Stimulated activated CD4-positive, alpha-beta T cell treated with anti-CD3 and anti-CD28 coated beads, Interleukin-1b, Interleukin-23, amount 100 ng/mL, for 48 hours (primary cell): Measurements from ENCODE around the gene CUTA.
A peak's percentile ranks its signal among the peaks of the same experiment; 100 is the strongest.

Experiments
- DNase-seq: peaks from one replicate; pipeline ENCODE4 v3.0.0-alpha.2; 2020

CUTA gene, protein sequence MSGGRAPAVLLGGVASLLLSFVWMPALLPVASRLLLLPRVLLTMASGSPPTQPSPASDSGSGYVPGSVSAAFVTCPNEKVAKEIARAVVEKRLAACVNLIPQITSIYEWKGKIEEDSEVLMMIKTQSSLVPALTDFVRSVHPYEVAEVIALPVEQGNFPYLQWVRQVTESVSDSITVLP

GRCh38 chr6:33417903-33418689, at the start of gene CUTA:
Gene CUTA (minus strand): TSS chr6:33418107. CDS start chr6:33418000, 107 bp downstream.
- peak; percentile 99 for DNase-seq

GRCh38 chr6:33467091-33467490, 49.2 kb upstream of the CUTA start:
- no peak for DNase-seq

DNA sequence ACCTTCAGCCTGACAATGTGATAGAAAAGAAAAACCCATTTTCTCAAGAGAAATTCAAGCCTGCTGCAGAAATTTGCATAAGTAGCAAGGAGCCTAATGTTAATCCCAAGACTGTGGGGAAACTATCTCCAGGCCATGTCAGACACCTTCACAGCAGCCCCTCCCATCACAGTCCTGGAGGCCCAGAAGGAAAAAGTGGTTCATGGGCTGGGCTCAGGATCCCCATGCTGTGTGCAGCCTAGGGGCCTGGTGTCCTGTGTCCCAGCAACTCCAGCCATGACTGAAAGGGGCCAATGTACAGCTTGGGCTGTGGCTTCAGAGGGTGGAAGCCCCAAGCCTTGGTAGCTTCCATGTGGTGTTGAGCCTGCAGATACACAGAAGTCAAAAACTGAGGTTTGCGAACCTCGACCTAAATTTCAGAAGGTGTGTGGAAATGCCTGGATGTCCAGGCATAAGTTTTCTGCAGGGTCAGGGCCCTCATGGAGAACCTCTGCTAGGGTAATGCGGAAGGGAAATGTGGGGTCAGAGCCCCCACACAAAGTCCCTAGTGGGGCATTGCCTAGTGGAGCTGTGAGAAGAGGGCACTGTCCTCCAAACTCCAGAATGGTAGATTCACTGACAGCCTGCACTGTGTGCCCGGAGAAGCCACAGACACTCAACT, 48.3 kb upstream of the CUTA start:
- DNase-seq, result no peak

- no peak for DNase-seq
These were observed 41.3 kb upstream of the CUTA start for GRCh38 chr6:33459226-33459625.

- DNase-seq, result no peak
These were observed 40.8 kb upstream of the CUTA start for GRCh38 chr6:33458676-33459075.

DNA sequence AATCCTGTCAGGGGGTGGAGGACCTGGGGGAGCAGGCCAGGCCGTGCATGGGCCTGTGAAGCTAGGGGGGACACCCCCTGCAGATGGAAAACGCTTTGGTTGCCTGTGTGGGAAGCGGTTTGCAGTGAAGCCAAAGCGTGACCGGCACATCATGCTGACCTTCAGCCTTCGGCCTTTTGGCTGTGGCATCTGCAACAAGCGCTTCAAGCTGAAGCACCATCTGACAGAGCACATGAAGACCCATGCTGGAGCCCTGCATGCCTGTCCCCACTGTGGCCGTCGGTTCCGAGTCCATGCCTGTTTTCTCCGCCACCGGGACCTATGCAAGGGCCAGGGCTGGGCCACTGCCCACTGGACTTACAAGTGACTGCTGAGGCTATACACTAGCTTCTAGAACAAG, 38.2 kb upstream of the CUTA start:
- DNase-seq, result no peak

- DNase-seq, result no peak
These were observed 37.1 kb upstream of the CUTA start for GRCh38 chr6:33455051-33455450.

DNA sequence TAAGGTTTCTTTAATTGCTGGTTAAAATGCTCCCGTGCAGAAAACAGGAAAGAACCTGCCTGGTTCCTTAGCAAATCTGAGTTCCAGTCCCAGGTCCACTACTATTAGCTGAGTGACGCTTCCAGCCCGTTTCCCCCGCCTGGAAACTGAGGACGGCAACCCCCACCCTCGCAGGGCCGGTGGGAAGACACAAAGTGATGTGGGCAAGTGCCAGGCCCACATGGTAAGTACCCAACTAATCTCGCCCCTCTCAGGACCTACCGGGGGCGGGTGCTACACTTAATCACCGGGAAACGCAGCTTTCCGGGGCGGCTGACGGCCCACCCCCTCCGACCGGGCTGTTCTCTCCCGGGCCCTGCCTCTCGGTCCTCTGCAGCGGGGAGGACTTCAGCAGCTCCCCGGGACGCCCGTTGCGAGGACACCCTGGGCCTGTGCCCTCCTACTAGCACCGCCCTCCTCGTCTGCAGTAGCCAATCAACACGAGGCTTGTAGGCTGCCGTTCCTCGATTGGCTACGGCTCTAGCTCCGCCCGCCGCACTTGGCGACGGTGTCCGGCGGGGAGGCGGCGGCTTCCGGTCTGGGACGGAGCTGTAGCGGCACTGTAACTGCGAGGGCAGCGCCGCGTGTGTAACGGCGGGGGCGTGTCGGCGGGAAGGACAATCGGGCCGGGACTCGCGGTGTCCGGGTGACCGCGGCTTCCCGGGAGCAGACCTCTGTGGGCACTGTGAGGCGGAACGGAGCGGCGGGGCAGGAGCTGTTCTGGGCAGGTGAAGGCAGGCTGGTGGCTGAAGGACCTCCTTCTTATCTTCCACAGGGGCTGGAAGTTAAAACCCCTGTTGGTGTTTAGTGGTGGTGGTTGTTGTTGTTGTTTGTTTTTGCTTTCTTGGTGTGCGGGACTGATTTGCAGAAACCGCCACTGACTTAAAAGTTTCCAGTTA, 36.4 kb upstream of the CUTA start, which contains the start of gene ZBTB9:
Gene ZBTB9 (plus strand): TSS at position 568 of the 938 bp plus-strand sequence. CDS start 525 bp downstream, outside the sequence.
- DNase-seq, result peak; percentile 95

GRCh38 chr6:33453393-33454008, 35.6 kb upstream of the CUTA start:
- DNase-seq, result no peak

DNA sequence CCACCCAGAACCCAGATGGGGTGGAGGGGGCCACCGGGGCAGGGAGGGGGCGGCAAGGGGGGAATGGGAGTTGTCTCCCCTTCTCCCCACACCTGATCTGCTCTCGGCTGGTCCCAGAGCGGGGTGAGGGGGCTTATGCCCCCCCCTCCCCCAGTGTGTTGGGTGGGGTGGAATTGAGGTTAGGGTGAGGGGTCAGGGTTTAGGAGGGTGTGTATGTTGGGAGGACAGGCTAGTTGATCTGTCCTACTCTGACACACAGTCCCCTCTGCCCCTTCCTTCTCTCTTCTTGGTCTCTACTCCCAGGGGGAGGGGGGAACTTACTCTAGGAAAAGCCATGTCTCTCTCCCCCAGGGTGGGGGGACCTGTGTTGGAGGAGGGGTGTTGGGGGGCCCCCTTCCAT, 34.6 kb upstream of the CUTA start:
- no peak for DNase-seq

GRCh38 chr6:33451606-33452005, 33.7 kb upstream of the CUTA start:
- no peak for DNase-seq

DNA sequence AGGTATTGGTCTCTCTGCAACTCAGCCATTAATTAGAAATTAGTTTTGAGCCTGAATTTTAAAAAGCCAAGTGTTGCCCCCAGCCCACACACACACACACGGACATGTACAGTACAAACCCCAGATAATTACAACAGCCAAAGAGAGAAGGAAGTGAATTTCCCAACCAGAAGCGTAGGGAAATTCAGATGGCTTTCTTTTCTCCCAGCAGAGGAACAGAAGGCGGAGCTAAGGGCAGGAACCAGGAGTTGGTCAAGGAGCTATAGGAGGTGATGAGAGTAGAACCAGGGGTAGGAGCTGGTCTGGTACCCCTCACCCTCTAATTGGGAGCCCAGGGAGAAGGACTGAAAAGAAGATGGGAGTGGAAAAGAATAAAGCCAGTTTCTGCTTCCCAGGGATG, 32.5 kb upstream of the CUTA start:
- no peak for DNase-seq

DNA sequence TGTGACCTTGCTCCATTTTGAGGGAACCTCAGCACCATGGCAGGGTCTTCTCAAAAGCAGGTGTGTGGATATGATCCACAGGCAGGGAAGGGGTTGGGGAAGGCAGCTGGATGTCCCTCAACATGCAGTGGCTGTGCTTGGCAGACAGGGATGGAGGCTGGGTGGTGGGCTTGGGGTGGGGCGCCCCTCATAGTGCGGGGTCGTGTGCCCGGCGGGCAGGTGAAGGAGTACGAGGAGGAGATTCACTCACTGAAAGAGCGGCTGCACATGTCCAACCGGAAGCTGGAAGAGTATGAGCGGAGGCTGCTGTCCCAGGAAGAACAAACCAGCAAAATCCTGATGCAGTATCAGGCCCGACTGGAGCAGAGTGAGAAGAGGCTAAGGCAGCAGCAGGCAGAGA, 28.4 kb upstream of the CUTA start:
- no peak for DNase-seq

DNA sequence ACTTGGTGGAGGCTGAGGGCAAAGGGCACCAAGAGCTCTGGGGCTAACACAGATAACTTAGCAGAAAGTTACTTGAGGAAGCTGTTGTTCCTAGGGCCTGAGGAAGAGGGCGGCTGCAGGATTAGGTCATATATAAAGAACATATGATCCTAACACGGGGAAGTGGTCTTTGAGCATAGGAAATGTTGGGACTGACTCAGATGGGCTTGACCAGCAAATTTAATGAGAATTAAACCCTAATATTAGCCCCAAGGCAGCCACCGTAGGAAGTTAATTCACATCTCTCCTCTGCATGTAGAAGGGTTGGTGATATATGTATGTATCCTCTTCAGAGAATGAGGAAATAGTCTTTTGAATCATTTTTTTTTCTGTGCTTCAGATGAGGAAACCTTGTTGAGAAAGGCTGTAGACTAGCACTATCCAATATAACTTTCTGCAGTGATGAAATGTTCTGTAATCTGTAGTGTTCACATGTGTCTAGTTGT, 27.3 kb upstream of the CUTA start:
- no peak for DNase-seq

GRCh38 chr6:33443619-33444504, 26.0 kb upstream of the CUTA start:
- DNase-seq, result no peak

DNA sequence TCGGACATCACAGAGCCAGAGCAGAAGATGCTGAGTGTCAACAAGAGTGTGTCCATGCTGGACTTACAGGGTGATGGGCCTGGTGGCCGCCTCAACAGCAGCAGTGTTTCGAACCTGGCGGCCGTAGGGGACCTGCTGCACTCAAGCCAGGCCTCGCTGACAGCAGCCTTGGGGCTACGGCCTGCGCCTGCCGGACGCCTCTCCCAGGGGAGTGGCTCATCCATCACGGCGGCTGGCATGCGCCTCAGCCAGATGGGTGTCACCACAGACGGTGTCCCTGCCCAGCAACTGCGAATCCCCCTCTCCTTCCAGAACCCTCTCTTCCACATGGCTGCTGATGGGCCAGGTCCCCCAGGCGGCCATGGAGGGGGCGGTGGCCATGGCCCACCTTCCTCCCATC, 25.1 kb upstream of the CUTA start:
- DNase-seq, result no peak

DNA sequence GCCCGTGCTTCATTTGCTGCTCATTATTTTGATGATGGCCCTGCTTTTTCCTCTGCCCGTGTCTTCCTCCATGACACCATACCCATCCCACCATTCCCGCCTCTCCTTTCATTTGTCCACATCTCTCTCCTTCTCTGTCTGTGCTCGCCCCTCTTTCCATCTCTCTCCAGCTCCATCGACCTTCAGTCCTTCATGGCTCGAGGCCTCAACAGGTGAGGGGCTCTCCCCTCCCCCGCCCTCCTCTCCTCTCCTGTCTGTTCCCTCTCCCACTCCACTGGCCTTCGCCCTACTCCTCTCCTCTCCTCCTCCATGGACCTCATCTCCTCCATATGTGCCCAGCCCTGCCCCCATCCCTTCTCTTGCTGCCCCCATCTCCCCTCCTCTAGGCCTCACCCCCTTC, 24.4 kb upstream of the CUTA start:
- DNase-seq, result no peak

DNA sequence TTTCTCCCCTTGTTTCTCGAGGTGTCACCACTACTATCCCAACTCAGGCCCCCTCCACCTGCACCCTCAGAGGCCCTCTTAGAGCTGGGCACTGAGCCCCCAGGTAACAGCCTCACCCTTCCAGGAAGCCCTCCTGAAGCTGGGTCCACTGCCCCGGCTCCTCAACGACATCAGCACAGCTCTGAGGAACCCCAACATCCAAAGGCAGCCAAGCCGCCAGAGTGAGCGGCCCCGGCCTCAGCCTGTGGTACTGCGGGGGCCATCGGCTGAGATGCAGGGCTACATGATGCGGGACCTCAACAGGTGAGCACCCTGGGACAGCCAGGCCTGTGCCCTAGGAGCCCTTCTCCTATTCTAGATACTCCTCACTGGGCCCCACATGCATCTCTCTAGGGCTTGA, 23.6 kb upstream of the CUTA start:
- no peak for DNase-seq

GRCh38 chr6:33440649-33441309, 22.9 kb upstream of the CUTA start:
- DNase-seq, result no peak

GRCh38 chr6:33439956-33440648, 22.2 kb upstream of the CUTA start:
- no peak for DNase-seq
